Left kidney (tissue), 2 donors: Measurements from ENCODE around the gene RIC8B. TPM values are rescaled to one million over a fixed set of nuclear protein-coding genes. Genes with fewer than 3 reads are reported as not detected.
A peak's percentile ranks its signal among the peaks of the same experiment; 100 is the strongest.

Experiments used
- DNase-seq: peaks from one replicate; pipeline ENCODE4 v3.0.0-alpha.2; 2013
- polyA plus RNA-seq: library from polyadenylated mRNA; unstranded; fragments of 120-200 nt; gene quantifications from one replicate; pipeline ENCODE4 v1.2.1, GENCODE V29; 2013; ENCODE audit not compliant: insufficient read length

RIC8B gene
- polyA plus RNA-seq, 1 donor, result 34.4 TPM

GRCh38 chr12:106757623-106758348 lies 16.7 kb upstream of the RIC8B start:
- DNase-seq, result no peak

DNA sequence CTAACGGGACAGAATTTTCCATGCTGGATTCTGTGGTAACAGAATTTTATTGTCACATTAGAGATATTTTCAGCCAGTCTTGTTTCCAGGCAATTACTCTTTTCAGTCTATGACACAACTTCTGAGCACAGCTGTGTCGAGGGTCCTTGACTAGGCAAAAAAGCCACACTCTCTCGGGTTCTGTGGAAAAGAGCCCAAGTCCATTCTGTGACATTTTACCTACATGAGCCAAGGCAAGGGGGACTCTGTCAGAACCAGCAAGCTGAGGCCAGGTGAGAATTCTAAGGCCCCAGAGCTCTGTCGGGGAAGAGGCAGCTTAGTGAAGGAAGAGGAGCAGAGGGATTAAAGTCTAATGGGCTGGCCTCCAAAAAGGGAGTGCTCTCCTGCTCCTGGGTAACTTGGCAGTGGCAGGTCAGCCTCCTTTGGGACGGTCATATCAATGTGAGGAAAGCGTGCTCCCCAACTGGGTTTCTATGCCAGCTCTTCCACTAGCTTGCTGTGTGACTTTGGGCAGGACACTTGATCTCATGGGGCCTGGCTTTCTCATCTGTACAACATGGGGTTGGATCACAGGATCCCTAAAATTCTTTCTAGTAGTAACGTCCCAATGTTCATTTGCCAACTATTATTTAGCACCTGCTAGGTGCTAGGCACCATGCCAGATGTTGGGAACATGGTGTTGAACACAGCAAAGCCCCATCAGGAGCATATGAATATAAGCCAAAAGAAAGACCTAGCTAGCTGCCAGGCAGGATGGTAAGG lies 16.0 kb upstream of the RIC8B start:
- no peak for DNase-seq

DNA sequence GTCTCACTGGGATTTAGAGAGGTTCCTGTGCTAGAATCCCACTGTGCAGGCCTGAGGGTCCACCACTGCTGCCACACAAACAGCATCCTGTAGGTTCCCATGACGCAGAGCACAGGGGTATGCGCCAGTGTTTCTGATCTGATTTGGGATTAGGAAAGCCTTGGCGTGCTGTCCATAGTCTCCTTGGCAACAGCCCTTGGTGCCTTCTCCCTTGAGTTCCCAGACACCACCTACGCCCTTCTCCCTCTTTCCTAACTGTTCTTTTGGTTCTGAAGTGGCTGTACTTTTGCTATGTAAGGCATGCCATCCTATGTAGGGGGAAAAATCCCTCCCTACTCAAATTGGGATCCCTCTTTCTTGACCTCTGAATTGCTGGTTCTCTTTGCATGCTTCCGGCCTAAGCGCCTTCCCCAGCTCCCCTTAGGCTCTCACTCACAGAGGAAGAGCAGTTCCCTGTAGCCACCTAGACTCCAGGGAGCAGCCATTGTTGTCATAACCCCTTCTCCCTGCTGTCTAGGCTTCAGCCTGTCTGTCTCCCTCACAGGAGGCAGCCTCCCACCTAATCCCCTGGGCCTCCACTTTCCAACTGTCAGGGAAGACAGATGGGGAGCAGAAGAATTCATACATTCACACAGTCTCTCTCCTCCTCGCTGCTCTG lies 14.8 kb upstream of the RIC8B start:
- DNase-seq, result no peak

DNA sequence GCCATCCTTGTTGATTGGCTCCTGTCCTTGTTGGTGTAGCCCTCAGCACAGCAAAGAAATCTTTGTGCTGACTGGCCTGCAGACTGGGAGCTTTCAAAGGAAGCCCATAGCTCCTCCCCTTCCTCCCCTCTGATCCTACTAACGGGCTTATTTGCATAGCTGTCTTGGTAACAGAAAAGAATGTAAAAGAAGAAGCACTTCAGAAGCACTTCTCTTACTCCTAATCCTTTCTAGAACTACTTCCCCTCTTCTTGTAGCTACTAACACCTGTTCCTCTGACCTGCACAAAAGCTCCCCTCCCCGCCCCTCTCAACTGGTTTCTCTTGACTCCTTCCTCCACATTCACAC lies 14.3 kb upstream of the RIC8B start:
- DNase-seq, result no peak

GRCh38 chr12:106764220-106764619 lies 10.3 kb upstream of the RIC8B start:
- DNase-seq, result no peak

DNA sequence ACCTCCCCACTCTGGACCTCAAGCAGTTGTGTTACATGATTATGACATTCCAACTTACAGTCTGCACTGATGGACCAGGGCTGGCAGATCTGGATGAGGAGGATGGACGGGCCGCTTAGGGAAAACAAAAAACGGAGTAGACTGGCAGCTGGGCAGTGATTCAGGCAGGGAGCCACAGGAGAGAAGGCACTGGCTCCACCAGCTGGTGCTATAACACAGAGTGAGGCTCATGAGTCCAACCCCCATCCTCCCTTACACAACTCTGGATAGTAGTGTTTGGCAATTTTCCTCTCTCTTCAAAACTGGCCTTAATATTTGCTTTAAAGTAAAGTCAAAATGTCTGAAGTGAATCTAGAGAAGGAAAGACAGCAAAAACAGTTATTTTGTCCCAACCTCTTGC lies 9.7 kb upstream of the RIC8B start:
- DNase-seq, result no peak

DNA sequence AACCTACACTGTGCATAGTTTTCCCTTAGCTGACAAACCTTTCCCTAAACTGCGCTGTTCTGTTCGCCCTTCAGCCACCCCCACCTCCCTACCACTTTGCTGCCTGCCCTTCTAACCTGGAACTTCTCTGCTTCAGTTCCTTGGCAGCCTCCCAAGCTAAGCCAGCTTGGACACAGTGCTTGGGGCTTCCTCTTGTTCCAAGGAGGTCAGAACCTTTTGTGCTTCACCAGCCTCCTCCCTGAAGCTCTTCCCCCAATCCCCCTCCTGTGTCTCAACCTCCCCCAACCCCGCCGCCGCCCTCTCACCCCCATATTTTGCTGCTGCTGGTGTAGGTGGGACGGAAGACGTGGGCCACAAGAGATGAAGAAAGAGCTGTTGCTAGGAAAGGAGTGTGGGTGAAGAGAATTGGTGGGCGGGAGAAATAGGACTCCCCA lies 8.1 kb upstream of the RIC8B start:
- DNase-seq, result peak; percentile 61

DNA sequence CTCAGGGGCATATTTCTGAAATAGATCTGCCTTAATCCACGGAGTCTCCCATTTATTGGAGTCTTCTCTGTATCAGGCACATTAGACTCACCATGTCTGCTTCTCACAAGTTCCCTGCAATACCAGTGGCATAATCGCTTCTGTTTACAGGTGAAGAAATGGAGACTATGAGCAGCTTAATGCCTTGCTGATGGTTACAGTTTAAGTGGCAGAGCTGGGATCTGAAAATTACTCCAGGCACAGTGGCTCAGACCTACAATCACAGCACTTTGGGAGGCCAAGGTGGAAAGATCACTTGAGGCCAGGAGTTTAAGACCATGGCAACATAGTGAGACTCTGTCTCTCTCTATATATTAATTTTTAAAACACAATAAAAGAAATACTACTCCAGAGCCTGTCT lies 7.3 kb upstream of the RIC8B start:
- no peak for DNase-seq

DNA sequence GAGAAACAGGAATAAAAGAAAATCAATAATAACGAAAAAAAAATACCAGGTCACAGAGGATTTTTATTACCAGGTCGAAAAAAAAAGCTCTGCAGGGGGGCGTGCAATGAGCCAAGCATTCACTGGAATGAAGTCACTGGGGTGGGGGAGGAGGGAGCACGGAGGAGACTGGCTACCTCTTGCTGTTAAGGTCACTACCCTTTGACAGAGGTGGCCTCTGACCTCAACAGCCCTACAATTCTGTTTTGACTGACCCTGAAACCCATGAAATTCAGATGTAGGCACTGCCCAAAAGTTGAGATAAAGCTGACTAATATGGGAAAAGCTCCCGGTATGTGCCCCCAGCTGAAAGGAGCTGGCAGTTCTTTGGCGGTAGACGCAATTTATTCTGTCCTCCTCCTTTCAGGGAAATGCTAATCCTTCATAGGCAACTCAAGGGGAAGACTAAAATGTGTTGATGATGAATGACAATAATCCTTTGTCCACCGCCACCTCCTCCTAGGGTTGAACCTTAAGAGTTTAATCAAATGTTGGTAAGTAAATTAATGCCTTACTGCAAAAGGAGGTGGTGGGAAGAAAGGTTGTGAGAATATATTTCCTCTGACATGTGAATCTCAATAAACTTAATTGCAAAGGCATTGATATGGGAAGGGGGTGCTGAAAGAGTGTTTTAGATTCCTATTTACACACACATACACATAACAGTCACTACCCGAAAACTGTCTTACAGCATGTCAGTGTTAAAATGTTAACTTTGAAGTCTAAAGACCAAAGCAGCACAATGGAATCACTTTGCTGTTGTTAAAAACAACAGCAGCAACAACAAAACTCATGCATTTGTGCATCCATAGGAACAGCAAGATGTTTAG lies 6.3 kb upstream of the RIC8B start:
- no peak for DNase-seq

- DNase-seq, result no peak
Measured at GRCh38 chr12:106769078-106769477, 5.4 kb upstream of the RIC8B start.

GRCh38 chr12:106769546-106769945 lies 4.9 kb upstream of the RIC8B start:
- no peak for DNase-seq

GRCh38 chr12:106771425-106771824 lies 3.1 kb upstream of the RIC8B start:
- DNase-seq, result no peak

GRCh38 chr12:106773286-106774004 lies 1.0 kb upstream of the RIC8B start:
- DNase-seq, result no peak

- no peak for DNase-seq
Measured at GRCh38 chr12:106774808-106775524, 484 bp downstream of the RIC8B start.

- no peak for DNase-seq
Measured at GRCh38 chr12:106776897-106777296, 2.4 kb downstream of the RIC8B start.

GRCh38 chr12:106780010-106780631 lies 5.6 kb downstream of the RIC8B start:
- DNase-seq, result no peak

DNA sequence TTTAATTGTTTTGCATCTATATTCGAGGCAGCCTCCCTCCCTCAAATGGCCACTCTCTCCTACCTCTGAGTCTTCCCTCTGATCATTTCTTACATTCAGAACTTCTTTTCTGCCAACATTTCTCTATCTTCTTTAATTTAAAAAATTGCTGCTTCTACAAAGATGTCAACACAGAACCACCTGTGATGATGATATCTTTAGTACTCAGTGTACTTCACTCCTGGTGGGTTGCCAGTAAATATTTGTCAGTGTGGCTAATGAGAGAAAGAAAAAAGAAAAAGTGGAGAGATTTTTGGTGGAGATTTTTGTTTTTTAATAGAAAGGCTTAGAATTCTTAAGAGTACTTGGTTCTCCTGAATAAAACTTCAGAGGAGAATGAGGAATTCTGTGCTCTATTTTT lies 8.1 kb downstream of the RIC8B start:
- DNase-seq, result no peak

DNA sequence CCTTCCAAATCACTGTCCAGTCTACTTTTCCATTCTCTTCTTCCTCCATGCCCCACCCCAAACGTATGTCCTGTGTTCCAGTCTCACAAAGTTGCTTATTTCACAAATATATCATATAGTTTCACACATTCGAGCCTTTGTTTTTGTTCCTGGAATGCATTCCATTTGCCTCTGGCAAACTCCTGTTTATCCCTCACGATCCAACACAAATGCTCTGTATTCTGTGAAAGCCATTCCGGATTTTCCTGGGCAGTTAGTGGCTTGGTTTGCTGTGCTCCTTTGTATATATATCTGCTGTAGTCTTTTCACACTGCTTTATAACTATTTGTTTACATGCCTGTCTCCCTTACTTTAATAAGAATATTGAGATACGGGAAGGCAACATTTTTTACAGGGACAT lies 9.0 kb downstream of the RIC8B start:
- no peak for DNase-seq

DNA sequence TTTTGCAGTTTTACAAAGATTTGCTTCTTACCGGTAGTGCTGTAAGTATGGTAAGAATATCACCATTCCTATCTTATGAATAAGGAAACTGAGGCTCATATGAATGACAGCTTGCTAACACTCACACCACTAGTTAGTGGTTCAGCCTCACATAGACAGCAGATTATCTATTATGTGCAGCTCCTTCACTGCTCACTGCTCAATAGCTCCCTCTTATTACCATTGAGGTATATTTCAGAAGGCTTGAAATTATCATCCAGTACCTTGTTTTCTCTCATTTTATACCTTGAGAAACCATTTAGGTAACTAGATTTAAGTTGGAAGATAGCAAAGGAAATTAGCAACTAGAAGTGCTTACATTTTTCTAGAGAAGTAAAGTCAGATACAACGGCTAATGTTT lies 15.5 kb downstream of the RIC8B start:
- DNase-seq, result no peak

- no peak for DNase-seq
Measured at GRCh38 chr12:106791531-106791930, 17.0 kb downstream of the RIC8B start.
